GM10266 (cell line): ENCODE data around the gene ADAMTS13.

Experiments used
- DNase-seq: peaks from one replicate; pipeline ENCODE4 v3.0.0; 2012; ENCODE audit errors: extremely low spot score
- CTCF ChIP-seq: IDR thresholded peaks from 2 replicates; pipeline ENCODE4 v1.5.1; 2012; ENCODE audit warnings: mild to moderate bottlenecking, low read depth; ENCODE audit not compliant: control insufficient read depth, insufficient read depth; ENCODE audit errors: missing control alignments

Gene ADAMTS13

GRCh38 chr9:133404454-133405002 lies 17.6 kb upstream of the ADAMTS13 start:
- TF ChIP-seq CTCF, result no peak
- DNase-seq, result no peak

- TF ChIP-seq CTCF, result no peak
- no peak for DNase-seq
Measured at GRCh38 chr9:133405508-133406438, 16.4 kb upstream of the ADAMTS13 start.

- DNase-seq, result peak; percentile 84
- peak; percentile 93 for TF ChIP-seq CTCF
Measured at GRCh38 chr9:133406480-133407307, 15.5 kb upstream of the ADAMTS13 start.

GRCh38 chr9:133408042-133408441 lies 14.1 kb upstream of the ADAMTS13 start:
- DNase-seq, result no peak
- TF ChIP-seq CTCF, result no peak

- no peak for TF ChIP-seq CTCF
Measured at GRCh38 chr9:133415170-133415569, 7.0 kb upstream of the ADAMTS13 start.

GRCh38 chr9:133417541-133418461 lies 4.4 kb upstream of the ADAMTS13 start, which contains the start of gene REXO4:
Gene REXO4, minus strand, starts transcription at chr9:133418010. Its CDS starts 166 bp downstream, at chr9:133417844.
- DNase-seq, result peak; percentile 81
- no peak for TF ChIP-seq CTCF

More at GRCh38 chr9:133415170-133415569, 7.0 kb upstream of the ADAMTS13 start:
- no peak for DNase-seq
